Peyer's patch (tissue), 4 donors: ENCODE measurements around the gene B9D1.

Source experiments
- CTCF ChIP-seq, 6 experiments: fragments of 450-650 bp in 4 of 6; fragments of 200-600 bp in 2 of 6; sonication (generic) in 1 of 6; IDR thresholded peaks; one replicate each; pipeline ENCODE4 v1.5.1; 2017 to 2019; ENCODE audit warnings: antibody characterized with exemption in 6 of 6, mild to moderate bottlenecking in 3 of 6, moderate library complexity in 1 of 6
- POLR2A ChIP-seq, 2 donors: fragments of 450-650 bp; IDR thresholded peaks; one replicate each; pipeline ENCODE4 v1.5.1; 2017; ENCODE audit warnings: antibody characterized with exemption in 2 of 2, mild to moderate bottlenecking in 2 of 2, moderate library complexity in 2 of 2

DNA sequence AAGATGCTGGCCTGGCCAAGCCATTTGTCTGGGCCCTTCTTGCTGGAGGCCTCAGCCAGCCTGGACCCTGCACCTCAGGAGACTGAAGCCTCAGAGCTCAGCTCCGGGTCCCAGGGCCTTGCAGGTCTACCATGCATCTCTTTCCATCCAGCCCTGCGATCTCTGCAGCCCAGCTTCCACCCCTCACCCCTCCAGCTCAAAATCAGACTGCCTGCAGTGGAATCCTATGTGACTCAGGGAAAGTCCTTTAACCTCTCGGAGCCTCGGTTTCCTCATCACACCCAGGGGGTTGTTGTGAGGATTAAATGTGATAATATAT is 2.9 kb upstream of the B9D1 start:
- TF ChIP-seq POLR2A (IDR thresholded peaks at IDR 0.05) (no peak), CTCF (IDR thresholded peaks at IDR 0.05) (no peak)
